Keratinocyte (primary cell): ENCODE data around the gene NDUFS2. TPM values are rescaled to one million over a fixed set of nuclear protein-coding genes. Genes with fewer than 3 reads are reported as not detected.

Experiments
- DNase-seq: peaks from one replicate; pipeline ENCODE4 v3.0.0-alpha.2; 2011; ENCODE audit warnings: low read depth, missing footprints, low spot score
- FAIRE-seq: peaks from 2 replicates; lab custom pipeline; 2011; peaks lifted over from hg19 to GRCh38; lab: Jason Lieb, UNC
- H2AFZ ChIP-seq: 2 replicates; pipeline ENCODE4 v1.6.0; 2012; ENCODE audit warnings: low read length, control low read depth, inconsistent platforms; ENCODE audit not compliant: control insufficient read depth
- H3K27ac ChIP-seq: 2 replicates; pipeline ENCODE4 v1.5.1; 2011; ENCODE audit warnings: low read length; ENCODE audit not compliant: control insufficient read depth, insufficient read depth
- H3K27me3 ChIP-seq: 3 replicates; pipeline ENCODE4 v1.6.0; 2011; ENCODE audit warnings: low read length; ENCODE audit not compliant: control insufficient read depth, insufficient read depth; ENCODE audit errors: extremely low read depth
- H3K36me3 ChIP-seq, 2 experiments: 2 replicates in 1 of 2; 3 replicates in 1 of 2; pipeline ENCODE4 v1.5.1; 2011; ENCODE audit warnings: low read length in 2 of 2, mild to moderate bottlenecking in 1 of 2; ENCODE audit not compliant: control insufficient read depth in 2 of 2, insufficient read depth in 2 of 2; ENCODE audit errors: extremely low read depth in 1 of 2
- H3K4me1 ChIP-seq: 3 replicates; pipeline ENCODE4 v1.5.1; 2011; ENCODE audit warnings: low read length; ENCODE audit not compliant: control insufficient read depth, insufficient read depth; ENCODE audit errors: extremely low read depth
- H3K4me2 ChIP-seq: 3 replicates; pipeline ENCODE4 v1.6.0; 2011; ENCODE audit warnings: low read depth, low read length; ENCODE audit not compliant: control insufficient read depth, insufficient read depth; ENCODE audit errors: extremely low read depth
- H3K4me3 ChIP-seq, 3 experiments: fragments of 200-600 bp in 1 of 3; sonication (generic) in 1 of 3; 2 replicates in 2 of 3; 3 replicates in 1 of 3; pipeline ENCODE4 v1.5.1; 2011 to 2016; ENCODE audit warnings: low read length in 3 of 3, mild to moderate bottlenecking in 3 of 3, control low read depth in 2 of 3, inconsistent platforms in 1 of 3, low read depth in 1 of 3, mixed read lengths in 1 of 3, mixed run types in 1 of 3, moderate library complexity in 1 of 3; ENCODE audit not compliant: control insufficient read depth in 2 of 3, insufficient read depth in 2 of 3; ENCODE audit errors: extremely low read depth in 1 of 3
- H3K79me2 ChIP-seq: 2 replicates; pipeline ENCODE4 v1.6.0; 2012; ENCODE audit warnings: low read length; ENCODE audit not compliant: control insufficient read depth, insufficient read depth
- H3K9ac ChIP-seq: 3 replicates; pipeline ENCODE4 v1.6.0; 2011; ENCODE audit warnings: low read length; ENCODE audit not compliant: control insufficient read depth, insufficient read depth; ENCODE audit errors: extremely low read depth
- H3K9me1 ChIP-seq: 3 replicates; pipeline ENCODE4 v1.6.0; 2011; ENCODE audit warnings: low read length; ENCODE audit not compliant: control insufficient read depth, insufficient read depth; ENCODE audit errors: extremely low read depth
- H3K9me3 ChIP-seq: 2 replicates; pipeline ENCODE4 v1.5.1; 2012; ENCODE audit warnings: low read depth, low read length; ENCODE audit not compliant: control insufficient read depth
- H4K20me1 ChIP-seq: 3 replicates; pipeline ENCODE4 v1.6.0; 2011; ENCODE audit warnings: low read length; ENCODE audit not compliant: control insufficient read depth, insufficient read depth; ENCODE audit errors: extremely low read depth
- EZH2 ChIP-seq: IDR thresholded peaks from one replicate; pipeline ENCODE4 v1.6.1; 2012; ENCODE audit warnings: inconsistent platforms, mild to moderate bottlenecking, low read length, moderate library complexity
- dilution Hi-C: fragments of 300-500 bp; cut with MboI; formaldehyde crosslinking; loops from one replicate; pipeline ENCODE4 v1.7.0; 2020; ENCODE audit warnings: low sequenced_read_pairs; ENCODE audit not compliant: extremely low pct_ligation_motif_present
- polyA plus RNA-seq, 5 experiments: library from polyadenylated mRNA; depleted of rRNA in 3 of 5; stranded (reverse) in 3 of 5; stranded (forward) in 1 of 5; unstranded in 1 of 5; fragments of >200 nt; gene quantifications; 1 replicate in 1 of 5; 2 replicates in 3 of 5; 3 replicates in 1 of 5; pipeline versions ENCODE4 v1.2.1 to v1.2.3, GENCODE V29; 2011 to 2012; ENCODE audit warnings: missing spikeins in 2 of 5, low read depth in 1 of 5, low replicate concordance in 1 of 5
- TF ChIP-seq, protein P1 (sequence below), 3 experiments: IDR thresholded peaks in 1 of 3; conservative IDR thresholded peaks in 1 of 3; optimal IDR thresholded peaks in 1 of 3; 2 replicates in 2 of 3; 3 replicates in 1 of 3; pipeline versions ENCODE3 to v1.5.1; 2011; ENCODE audit warnings: low read length in 3 of 3, mild to moderate bottlenecking in 3 of 3, moderate library complexity in 2 of 3, control low read depth in 1 of 3, inconsistent platforms in 1 of 3; ENCODE audit not compliant: insufficient read depth in 2 of 3; ENCODE audit errors: extremely low read depth in 1 of 3

The NDUFS2 gene
- polyA plus RNA-seq, 1 donor (not counting 4 experiments of a cell fraction or from before 2014, with no cell fraction given): 136 TPM

DNA sequence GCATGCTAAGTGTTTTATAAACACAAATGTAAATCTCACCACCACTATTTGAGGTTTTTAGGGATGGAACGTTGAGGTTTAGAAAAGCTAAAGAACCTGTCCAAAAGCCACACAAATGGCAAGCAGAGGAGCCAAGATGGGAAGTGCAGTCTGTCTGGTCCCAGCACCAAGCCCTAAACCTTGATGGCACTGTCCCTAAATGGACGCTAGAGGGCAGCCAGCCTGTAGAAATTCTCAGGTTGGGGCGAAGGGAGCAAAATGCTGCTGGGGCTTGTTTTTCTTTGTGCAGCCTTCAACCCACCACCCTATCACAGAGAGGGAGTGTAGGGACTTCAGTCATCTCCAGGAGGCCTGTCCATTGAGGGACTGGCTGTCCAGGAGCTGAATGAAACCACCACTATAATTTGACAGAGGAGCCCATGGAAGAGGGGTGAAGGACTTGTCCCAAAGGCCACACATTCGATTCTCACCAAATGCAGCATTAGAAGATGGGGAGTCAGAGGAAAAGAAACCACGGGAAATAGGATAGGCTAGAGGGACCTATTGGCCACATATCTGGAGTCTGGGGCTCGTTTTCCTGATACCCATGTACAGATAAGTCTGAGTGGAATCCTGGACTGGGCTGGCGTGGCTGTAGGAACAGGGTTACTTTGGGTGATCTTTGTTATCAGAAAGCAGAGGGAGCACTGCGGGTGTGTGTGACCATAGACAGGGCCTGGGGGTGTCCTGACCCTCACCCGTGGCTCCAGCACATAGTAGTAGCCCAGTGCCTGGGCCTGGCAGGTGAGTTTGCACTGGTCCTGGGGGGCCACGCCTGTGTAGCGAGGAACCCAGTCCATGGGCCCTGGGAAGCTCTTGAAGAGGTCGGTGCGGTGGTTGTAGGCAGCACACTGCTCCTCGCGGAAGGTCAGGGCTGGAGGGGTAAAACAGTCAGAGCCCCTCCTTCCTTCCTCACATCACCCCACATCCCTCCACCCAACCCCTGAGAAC, 9.4 kb upstream of the NDUFS2 start:
- no peaks in the 10 kb centered on the region for H4K20me1 ChIP-seq
- H3K9me3 ChIP-seq: no peaks in the 10 kb centered on the region
- dilution Hi-C loops: no loop called here
- no peak overlapping the region for H3K27ac ChIP-seq
- H3K79me2 ChIP-seq: no peaks in the 10 kb centered on the region
- no peak overlapping the region for H2AFZ ChIP-seq
- no peak overlapping the region for H3K4me3 ChIP-seq
- no peaks in the 10 kb centered on the region for H3K9me1 ChIP-seq
- H3K4me1 ChIP-seq: peaks cover 1% of the 10 kb centered on the region
- H3K36me3 ChIP-seq: no peaks in the 10 kb centered on the region
- no peak overlapping the region for H3K9ac ChIP-seq
- no peaks in the 10 kb centered on the region for H3K27me3 ChIP-seq
- TF ChIP-seq, protein P1, sequence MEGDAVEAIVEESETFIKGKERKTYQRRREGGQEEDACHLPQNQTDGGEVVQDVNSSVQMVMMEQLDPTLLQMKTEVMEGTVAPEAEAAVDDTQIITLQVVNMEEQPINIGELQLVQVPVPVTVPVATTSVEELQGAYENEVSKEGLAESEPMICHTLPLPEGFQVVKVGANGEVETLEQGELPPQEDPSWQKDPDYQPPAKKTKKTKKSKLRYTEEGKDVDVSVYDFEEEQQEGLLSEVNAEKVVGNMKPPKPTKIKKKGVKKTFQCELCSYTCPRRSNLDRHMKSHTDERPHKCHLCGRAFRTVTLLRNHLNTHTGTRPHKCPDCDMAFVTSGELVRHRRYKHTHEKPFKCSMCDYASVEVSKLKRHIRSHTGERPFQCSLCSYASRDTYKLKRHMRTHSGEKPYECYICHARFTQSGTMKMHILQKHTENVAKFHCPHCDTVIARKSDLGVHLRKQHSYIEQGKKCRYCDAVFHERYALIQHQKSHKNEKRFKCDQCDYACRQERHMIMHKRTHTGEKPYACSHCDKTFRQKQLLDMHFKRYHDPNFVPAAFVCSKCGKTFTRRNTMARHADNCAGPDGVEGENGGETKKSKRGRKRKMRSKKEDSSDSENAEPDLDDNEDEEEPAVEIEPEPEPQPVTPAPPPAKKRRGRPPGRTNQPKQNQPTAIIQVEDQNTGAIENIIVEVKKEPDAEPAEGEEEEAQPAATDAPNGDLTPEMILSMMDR (optimal IDR thresholded peaks at IDR 0.05 in 1 of 3, IDR thresholded peaks at IDR 0.05 in 1 of 3, conservative IDR thresholded peaks at IDR 0.05 in 1 of 3; ENCODE audit: extremely low read depth in 1 of 3, insufficient read depth in 2 of 3, low read length in 3 of 3): peak; percentile 87 to 97 (median 90)
- no peak for TF ChIP-seq EZH2
- H3K4me2 ChIP-seq: no peak overlapping the region
- DNase-seq (no peak), FAIRE-seq (peak; percentile 78)

DNA sequence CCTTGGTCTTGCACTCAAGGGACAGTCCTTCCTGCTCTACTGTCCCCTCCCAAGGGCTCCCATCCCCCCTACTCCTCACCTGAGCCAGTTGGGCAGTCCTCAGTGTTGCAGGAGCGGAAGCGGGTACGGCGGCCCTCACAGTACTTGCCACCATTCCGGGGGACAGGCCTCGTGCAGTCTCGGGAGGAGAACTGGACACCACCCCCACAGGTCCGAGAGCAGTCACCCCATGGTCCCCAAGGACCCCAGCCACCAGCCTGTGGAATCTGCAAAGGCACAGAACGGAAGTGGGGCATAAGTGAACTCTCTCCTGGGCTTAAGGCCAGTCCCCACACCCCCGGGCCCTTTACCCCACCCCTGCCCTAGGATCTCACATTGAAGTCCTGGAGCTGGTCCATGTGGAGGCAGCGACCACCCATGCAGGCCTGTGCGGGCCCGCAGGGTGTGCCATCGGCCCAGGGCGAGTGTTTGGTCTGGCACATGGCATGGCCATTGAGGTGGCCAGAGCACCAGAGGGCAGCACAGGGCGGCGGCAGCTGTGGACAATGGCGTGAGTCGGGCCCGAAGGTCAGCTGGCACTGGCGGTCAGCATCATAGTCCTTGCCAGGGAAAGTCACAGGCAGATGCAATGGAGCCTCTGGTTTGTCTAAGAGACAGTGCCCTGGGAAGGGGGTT, 8.5 kb upstream of the NDUFS2 start:
- H3K9me1 ChIP-seq: no peaks in the 10 kb centered on the region
- H3K36me3 ChIP-seq: no peaks in the 10 kb centered on the region
- no peak overlapping the region for H3K9ac ChIP-seq
- TF ChIP-seq, protein P1 (optimal IDR thresholded peaks at IDR 0.05 in 1 of 3, IDR thresholded peaks at IDR 0.05 in 1 of 3, conservative IDR thresholded peaks at IDR 0.05 in 1 of 3; ENCODE audit: extremely low read depth in 1 of 3, insufficient read depth in 2 of 3, low read length in 3 of 3): no peak
- TF ChIP-seq EZH2: no peak
- FAIRE-seq (no peak), DNase-seq (no peak)
- dilution Hi-C loops: no loop called here
- H4K20me1 ChIP-seq: no peaks in the 10 kb centered on the region
- H2AFZ ChIP-seq: no peak overlapping the region
- H3K4me2 ChIP-seq: no peak overlapping the region
- H3K27ac ChIP-seq: no peak overlapping the region
- H3K79me2 ChIP-seq: no peaks in the 10 kb centered on the region
- no peak overlapping the region for H3K4me3 ChIP-seq
- no peaks in the 10 kb centered on the region for H3K9me3 ChIP-seq
- no peaks in the 10 kb centered on the region for H3K27me3 ChIP-seq
- H3K4me1 ChIP-seq: peaks cover 10% of the 10 kb centered on the region
